Spleen (tissue), 11 donors: ENCODE measurements around the gene KCNMB2. TPM values are rescaled to one million over a fixed set of nuclear protein-coding genes. Genes with fewer than 3 reads are reported as not detected.
A peak's percentile ranks its signal among the peaks of the same experiment; 100 is the strongest.

ENCODE experiments used
- DNase-seq: peaks from one replicate; pipeline ENCODE4 v3.0.0-alpha.2; 2020
- H3K27ac ChIP-seq, 8 donors: fragments of 200-600 bp; sonication (generic) in 7 of 8; 1 replicate in 4 of 8; 2 replicates in 4 of 8; pipeline versions ENCODE4 v1.5.0 to v1.8.0; 2016 to 2021; ENCODE audit warnings: inconsistent platforms in 4 of 8, mild to moderate bottlenecking in 4 of 8, moderate library complexity in 1 of 8
- H3K27me3 ChIP-seq, 7 donors: fragments of 200-600 bp; sonication (generic) in 6 of 7; replicated peaks in 1 of 7; 1 replicate in 4 of 7; 2 replicates in 3 of 7; pipeline versions ENCODE4 v1.5.0 to v1.8.0; 2016 to 2021; ENCODE audit warnings: inconsistent platforms in 3 of 7, mild to moderate bottlenecking in 1 of 7
- H3K36me3 ChIP-seq, 6 donors: fragments of 200-600 bp; sonication (generic) in 5 of 6; 1 replicate in 4 of 6; 2 replicates in 2 of 6; pipeline versions ENCODE4 v1.5.0 to v1.8.0; 2016 to 2021; ENCODE audit warnings: inconsistent platforms in 2 of 6
- H3K4me1 ChIP-seq, 6 donors: fragments of 200-600 bp; sonication (generic) in 5 of 6; 1 replicate in 3 of 6; 2 replicates in 3 of 6; pipeline versions ENCODE4 v1.5.0 to v1.8.0; 2016 to 2021; ENCODE audit warnings: inconsistent platforms in 3 of 6
- H3K4me3 ChIP-seq, 8 donors: fragments of 200-600 bp; sonication (generic) in 7 of 8; 1 replicate in 4 of 8; 2 replicates in 4 of 8; pipeline versions ENCODE4 v1.5.0 to v1.8.0; 2016 to 2021; ENCODE audit warnings: inconsistent platforms in 4 of 8, mild to moderate bottlenecking in 4 of 8, moderate library complexity in 2 of 8
- H3K9me3 ChIP-seq, 8 donors: fragments of 200-600 bp; sonication (generic) in 7 of 8; 1 replicate in 4 of 8; 2 replicates in 4 of 8; pipeline versions ENCODE4 v1.5.0 to v1.8.0; 2016 to 2021; ENCODE audit warnings: inconsistent platforms in 4 of 8
- CTCF ChIP-seq, 11 experiments: fragments of 200-600 bp in 7 of 11; fragments of 450-650 bp in 4 of 11; sonication (generic) in 4 of 11; IDR thresholded peaks in 8 of 11; conservative IDR thresholded peaks in 3 of 11; 1 replicate in 7 of 11; 2 replicates in 4 of 11; pipeline versions ENCODE4 v1.4.0 to v1.8.0; 2016 to 2021; ENCODE audit warnings: antibody characterized with exemption in 11 of 11, inconsistent platforms in 4 of 11, mild to moderate bottlenecking in 1 of 11
- POLR2A ChIP-seq, 3 donors: fragments of 450-650 bp; IDR thresholded peaks; one replicate each; pipeline ENCODE4 v1.5.1; 2017; ENCODE audit warnings: antibody characterized with exemption in 3 of 3, mild to moderate bottlenecking in 1 of 3
- POLR2AphosphoS5 ChIP-seq, 3 donors: sonication (generic); formaldehyde crosslinking; IDR thresholded peaks; one replicate each; pipeline ENCODE4 v1.5.1; 2017; ENCODE audit warnings: antibody characterized with exemption in 3 of 3
- WGBS, 5 donors: extraction: QIAGEN DNeasy Blood & Tissue Kit in 3 of 5; methylation state at CpG; one replicate each; pipeline versions ENCODE4 v1.1.5 to v1.1.7; 2013 to 2018; 5-methylcytosine and 5-hydroxymethylcytosine counted together
- intact Hi-C: fragments of 100-400 bp; cut with DNase I; formaldehyde crosslinking; loops from one replicate; pipeline ENCODE4 v1.15.0; 2023; ENCODE audit warnings: low total_unique reads
- polyA plus RNA-seq, 3 donors: library from polyadenylated mRNA; stranded (reverse); fragments of 200-250 nt; gene quantifications; one replicate each; pipeline ENCODE4 v1.2.1, GENCODE V29; 2013
- total RNA-seq, 7 donors: library from RNA; depleted of rRNA in 3 of 7; stranded (reverse); fragments of >200 nt in 3 of 7; fragmentation: NEBNext Ultra II Directional in 4 of 7; extraction: Animal tissue kit (Norgen Biotek cat#: 25700) in 4 of 7; gene quantifications; one replicate each; pipeline versions ENCODE4 v1.1.0 to v1.2.1, GENCODE V29; 2016 to 2021
- donor health status: healthy with polysubstance abuse.
- donor health status: DM: no; HTN: no; CAD: no; lungs with moderate emphysema.
- donor health status: DM: no; HTN: no; CAD: no.
- donor health status: Bipolar disorder and iron deficiency.
- donor health status: healthy.
- donor health status: DM: no; HTN: no; CAD: no.
- donor health status: DM: yes; HTN: yes; CAD: no.

KCNMB2 gene
- total and polyA plus RNA-seq, 10 donors, result 0.03 to 0.70 (median 0.66) TPM; not detected in 5

- DNase-seq, result no peak
- Histone ChIP-seq H3K4me1 (peaks cover 0 to 14% (median 0%) of the 10 kb centered on the region in 6 donors), H3K9me3 (no peaks in the 10 kb centered on the region), H3K27me3 (peaks cover 0 to 22% (median 6%) of the 10 kb centered on the region in 7 donors), H3K36me3 (no peaks in the 10 kb centered on the region), H3K27ac (no peak overlapping the region), H3K4me3 (peak overlapping the region in 6 of 8 donors; percentile 1 to 59 (median 26))
- no peak for TF ChIP-seq POLR2A (IDR thresholded peaks at IDR 0.05)
- no peak for TF ChIP-seq POLR2AphosphoS5 (IDR thresholded peaks at IDR 0.05)
- TF ChIP-seq CTCF (IDR thresholded peaks at IDR 0.05 in 8 of 11, conservative IDR thresholded peaks at IDR 0.05 in 3 of 11), result no peak
- intact Hi-C loops, result no loop called here
- WGBS, 5 donors, result 36 to 45% (median 40%) methylated on average over 7 of the region's 7 CpGs
These were observed 978 bp downstream of the KCNMB2 start for GRCh38 chr3:178537122-178537705.

- intact Hi-C loops, result no loop called here
- H3K27me3 ChIP-seq, result peaks cover 0 to 22% (median 6%) of the 10 kb centered on the region in 7 donors
- 54 to 73% (median 67%) methylated on average over 4 of the region's 4 CpGs for WGBS, 5 donors
- H3K4me3 ChIP-seq, result no peak overlapping the region
- DNase-seq, result no peak
- H3K4me1 ChIP-seq, result peaks cover 0 to 14% (median 0%) of the 10 kb centered on the region in 6 donors
- no peaks in the 10 kb centered on the region for H3K36me3 ChIP-seq
- no peak for TF ChIP-seq POLR2AphosphoS5 (IDR thresholded peaks at IDR 0.05)
- TF ChIP-seq CTCF (IDR thresholded peaks at IDR 0.05 in 8 of 11, conservative IDR thresholded peaks at IDR 0.05 in 3 of 11), result no peak
- TF ChIP-seq POLR2A (IDR thresholded peaks at IDR 0.05), result no peak
- no peaks in the 10 kb centered on the region for H3K9me3 ChIP-seq
- no peak overlapping the region for H3K27ac ChIP-seq
These were observed 1.8 kb downstream of the KCNMB2 start for GRCh38 chr3:178538056-178538455.

GRCh38 chr3:178540184-178540583, 3.9 kb downstream of the KCNMB2 start:
- peaks cover 0 to 14% (median 0%) of the 10 kb centered on the region in 6 donors for H3K4me1 ChIP-seq
- WGBS, 5 donors, result 80 to 87% (median 82%) methylated on average over 3 of the region's 3 CpGs
- H3K27ac ChIP-seq, result no peak overlapping the region
- no peaks in the 10 kb centered on the region for H3K9me3 ChIP-seq
- H3K36me3 ChIP-seq, result no peaks in the 10 kb centered on the region
- DNase-seq, result no peak
- TF ChIP-seq POLR2AphosphoS5 (IDR thresholded peaks at IDR 0.05) (no peak), CTCF (IDR thresholded peaks at IDR 0.05 in 8 of 11, conservative IDR thresholded peaks at IDR 0.05 in 3 of 11) (no peak), POLR2A (IDR thresholded peaks at IDR 0.05) (no peak)
- no peak overlapping the region for H3K4me3 ChIP-seq
- intact Hi-C loops, result no loop called here
- H3K27me3 ChIP-seq, result peaks cover 0 to 20% (median 6%) of the 10 kb centered on the region in 7 donors

- no peak for TF ChIP-seq CTCF (IDR thresholded peaks at IDR 0.05 in 8 of 11, conservative IDR thresholded peaks at IDR 0.05 in 3 of 11)
- no peak for TF ChIP-seq POLR2A (IDR thresholded peaks at IDR 0.05)
- TF ChIP-seq POLR2AphosphoS5 (IDR thresholded peaks at IDR 0.05), result no peak
- 62 to 79% (median 71%) methylated on average over 3 of the region's 3 CpGs for WGBS, 5 donors
- H3K4me3 ChIP-seq, result no peak overlapping the region
- no peaks in the 10 kb centered on the region for H3K4me1 ChIP-seq
- DNase-seq, result no peak
- no peaks in the 10 kb centered on the region for H3K9me3 ChIP-seq
- intact Hi-C loops, result no loop called here
- H3K27ac ChIP-seq, result no peak overlapping the region
- H3K36me3 ChIP-seq, result no peaks in the 10 kb centered on the region
- no peaks in the 10 kb centered on the region for H3K27me3 ChIP-seq
These were observed 9.1 kb downstream of the KCNMB2 start for GRCh38 chr3:178545337-178545736.
